ENCODE measurements around the gene HOXC12. TPM values are rescaled to one million over a fixed set of nuclear protein-coding genes. Genes with fewer than 3 reads are reported as not detected.
A peak's percentile ranks its signal among the peaks of the same experiment; 100 is the strongest.

The HOXC12 gene
- total RNA-seq, 4 donors from 2014 or later: not detected

GRCh38 chr12:53988541-53989226 lies 34.0 kb downstream of the HOXC12 start:
- Histone ChIP-seq H3K27me3 (peaks cover 0 to 5% (median 0%) of the 10 kb centered on the region in 3 donors), H3K4me1 (peaks cover 62 to 63% of the 10 kb centered on the region in 2 donors), H3K36me3 (no peaks in the 10 kb centered on the region), H3K4me3 (peak overlapping the region; percentile 36 to 53 (median 47)), H3K9me3 (no peaks in the 10 kb centered on the region), H3K27ac (peak overlapping the region; percentile 94 to 100 (median 98))
- TF ChIP-seq POLR2A (IDR thresholded peaks at IDR 0.05): no peak
- no peak for TF ChIP-seq CTCF (IDR thresholded peaks at IDR 0.05 in 4 of 5, conservative IDR thresholded peaks at IDR 0.05 in 1 of 5)
- in situ Hi-C loops (cut with MboI; ENCODE audit: low sequenced_read_pairs in 4 of 4): loop anchor here (10.0 to 25.0 kb wide), 4 partner anchors 216 to 1724 kb away; partner anchors contain the start of genes GPR84 (in 2 of the 4), BLOC1S1 (in 1 of the 4), ITGA7 (in 1 of the 4) and RDH5 (in 1 of the 4)
- DNase-seq (no peak), ATAC-seq (no peak)
- intact Hi-C loops (cut with DNase I; ENCODE audit: low total_unique reads): loop anchor here (5.0 kb wide), 1 partner anchor 294 kb away; the partner anchor contains the start of genes CBX5 and HNRNPA1

GRCh38 chr12:53989227-53990113 lies 34.8 kb downstream of the HOXC12 start:
- no peaks in the 10 kb centered on the region for H3K27me3 ChIP-seq
- no peaks in the 10 kb centered on the region for H3K36me3 ChIP-seq
- peak overlapping the region; percentile 36 to 53 (median 47) for H3K4me3 ChIP-seq
- peak overlapping the region; percentile 94 to 100 (median 98) for H3K27ac ChIP-seq
- in situ Hi-C loops (cut with MboI; ENCODE audit: low sequenced_read_pairs in 4 of 4) (loop anchor here (10.0 to 25.0 kb wide), 4 partner anchors 215 to 1723 kb away; partner anchors contain the start of genes GPR84 (in 2 of the 4), BLOC1S1 (in 1 of the 4), ITGA7 (in 1 of the 4) and RDH5 (in 1 of the 4)), intact Hi-C loops (cut with DNase I; ENCODE audit: low total_unique reads) (loop anchor here (5.0 to 10.0 kb wide), 3 partner anchors 293 to 1735 kb away; partner anchors contain the start of genes CBX5, CD63, HNRNPA1 and RDH5)
- DNase-seq: no peak
- H3K9me3 ChIP-seq: no peaks in the 10 kb centered on the region
- TF ChIP-seq POLR2A (IDR thresholded peaks at IDR 0.05): no peak
- TF ChIP-seq CTCF (IDR thresholded peaks at IDR 0.05 in 4 of 5, conservative IDR thresholded peaks at IDR 0.05 in 1 of 5): peak in 4 of 5 experiments; percentile 3 to 48 (median 28)
- H3K4me1 ChIP-seq: peaks cover 63% of the 10 kb centered on the region in 2 donors
- no peak for ATAC-seq

GRCh38 chr12:53990311-53991076 lies 35.8 kb downstream of the HOXC12 start:
- Histone ChIP-seq H3K27ac (peak overlapping the region; percentile 94 to 100 (median 98)), H3K36me3 (no peaks in the 10 kb centered on the region), H3K27me3 (no peaks in the 10 kb centered on the region), H3K4me1 (peaks cover 63% of the 10 kb centered on the region in 2 donors), H3K4me3 (peak overlapping the region; percentile 43 to 56 (median 47)), H3K9me3 (no peaks in the 10 kb centered on the region)
- in situ Hi-C loops (cut with MboI; ENCODE audit: low sequenced_read_pairs in 4 of 4): loop anchor here in 3 of 4 donors (25.0 kb wide), 3 partner anchors 222 to 1722 kb away; partner anchors contain the start of genes GPR84 (in 2 of the 3), BLOC1S1 (in 1 of the 3), ITGA7 (in 1 of the 3) and RDH5 (in 1 of the 3)
- TF ChIP-seq POLR2A (IDR thresholded peaks at IDR 0.05): no peak
- DNase-seq (no peak), ATAC-seq (no peak)
- intact Hi-C loops (cut with DNase I; ENCODE audit: low total_unique reads): loop anchor here (10.0 kb wide), 2 partner anchors 946 to 1734 kb away; partner anchors contain the start of genes CD63 and RDH5

- in situ Hi-C loops (cut with MboI; ENCODE audit: low sequenced_read_pairs in 4 of 4): loop anchor here in 3 of 4 donors (25.0 kb wide), 3 partner anchors 221 to 1721 kb away; partner anchors contain the start of genes GPR84 (in 2 of the 3), BLOC1S1 (in 1 of the 3), ITGA7 (in 1 of the 3) and RDH5 (in 1 of the 3)
- intact Hi-C loops (cut with DNase I; ENCODE audit: low total_unique reads): loop anchor here (10.0 kb wide), 2 partner anchors 946 to 1734 kb away; partner anchors contain the start of genes CD63 and RDH5
- H3K27ac ChIP-seq: peak overlapping the region; percentile 94 to 100 (median 98)
Observed at GRCh38 chr12:53991077-53991460, 36.4 kb downstream of the HOXC12 start.

More at GRCh38 chr12:53991077-53991460, 36.4 kb downstream of the HOXC12 start:
- H3K9me3 ChIP-seq: no peaks in the 10 kb centered on the region
- TF ChIP-seq POLR2A (IDR thresholded peaks at IDR 0.05) (peak; percentile 76 to 82), CTCF (IDR thresholded peaks at IDR 0.05 in 4 of 5, conservative IDR thresholded peaks at IDR 0.05 in 1 of 5) (peak in 1 of 5 experiments; percentile 6)
- DNase-seq: peak; percentile 85
- H3K4me3 ChIP-seq: peak overlapping the region; percentile 43 to 56 (median 47)
- ATAC-seq: peak; percentile 56 to 73
- peaks cover 63% of the 10 kb centered on the region in 2 donors for H3K4me1 ChIP-seq
- no peaks in the 10 kb centered on the region for H3K27me3 ChIP-seq
- no peaks in the 10 kb centered on the region for H3K36me3 ChIP-seq

All from gastrocnemius medialis (tissue), 4 donors.